ELR (cell line): ENCODE results near the gene FGF3.
"Not testable (repeated sequence)": the region's sequence is repeated elsewhere in the genome, so short reads cannot be mapped to it uniquely, and the experiment has no call there.

Experiments
- DNase-seq: peaks from one replicate; pipeline ENCODE4 v3.0.0-alpha.2; 2015; ENCODE audit warnings: low read depth

FGF3 gene

DNA sequence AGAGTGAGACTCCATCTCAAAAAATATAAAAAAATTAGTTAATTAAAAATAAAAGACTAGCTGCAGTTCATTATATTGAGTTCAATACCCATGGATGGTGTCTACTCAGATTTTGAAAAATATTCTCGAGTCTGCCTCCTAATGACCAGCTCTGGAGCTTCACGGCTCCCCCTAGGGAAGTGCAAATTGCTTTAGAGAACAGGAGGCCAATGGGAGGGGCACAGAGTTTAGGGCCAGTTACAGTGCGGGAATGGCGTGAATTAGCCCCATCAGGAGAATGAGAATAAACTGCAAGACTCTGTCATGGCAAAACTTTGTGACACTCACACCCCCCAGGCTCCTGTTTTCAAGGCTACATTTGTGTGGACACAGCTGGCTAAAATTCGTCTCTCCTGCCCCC is 48.7 kb downstream of the FGF3 start:
- no peak for DNase-seq

DNA sequence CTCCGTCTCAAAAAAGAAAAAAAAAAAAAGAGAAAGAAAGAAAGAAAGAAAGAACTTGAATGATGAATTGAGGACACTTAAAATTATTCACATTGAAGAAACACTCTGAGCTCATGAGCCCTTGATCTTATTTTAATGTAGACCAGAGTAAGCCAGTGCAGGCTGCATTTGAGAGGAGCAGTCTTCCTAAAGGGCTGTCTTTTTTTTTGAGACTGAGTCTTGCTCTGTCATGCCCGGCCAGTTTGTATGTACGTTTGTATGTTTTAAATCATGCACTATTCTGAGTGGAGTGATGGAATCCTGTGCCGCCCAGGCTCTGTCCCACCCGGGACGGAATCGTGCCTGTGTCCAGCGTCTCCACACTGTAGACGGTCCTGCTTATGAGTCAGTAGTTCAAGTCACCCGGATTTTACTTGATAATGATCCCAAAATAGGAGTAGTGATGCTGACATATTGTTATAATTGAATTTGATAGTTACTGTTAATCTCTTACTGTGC is 53.7 kb downstream of the FGF3 start:
- no peak for DNase-seq

DNA sequence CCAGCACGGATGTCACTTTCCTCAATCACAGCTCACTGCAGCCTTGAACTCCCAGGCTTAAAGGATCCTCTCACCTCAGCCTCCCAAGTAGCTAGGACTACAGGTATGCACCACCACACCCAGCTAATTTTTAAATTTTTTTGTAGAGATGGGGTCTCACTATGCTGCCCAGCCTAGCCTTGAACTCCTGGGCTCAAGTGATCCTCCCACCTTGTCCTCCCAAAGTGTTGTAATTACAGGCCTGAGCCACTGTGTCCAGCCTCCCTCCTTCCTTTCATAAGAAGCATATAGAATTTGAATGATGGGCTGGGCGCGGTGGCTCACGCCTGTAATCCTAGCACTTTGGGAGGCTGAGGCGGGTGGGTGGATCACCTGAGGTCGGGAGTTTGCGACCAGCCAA is 54.3 kb downstream of the FGF3 start:
- DNase-seq, result not testable (repeated sequence)

DNA sequence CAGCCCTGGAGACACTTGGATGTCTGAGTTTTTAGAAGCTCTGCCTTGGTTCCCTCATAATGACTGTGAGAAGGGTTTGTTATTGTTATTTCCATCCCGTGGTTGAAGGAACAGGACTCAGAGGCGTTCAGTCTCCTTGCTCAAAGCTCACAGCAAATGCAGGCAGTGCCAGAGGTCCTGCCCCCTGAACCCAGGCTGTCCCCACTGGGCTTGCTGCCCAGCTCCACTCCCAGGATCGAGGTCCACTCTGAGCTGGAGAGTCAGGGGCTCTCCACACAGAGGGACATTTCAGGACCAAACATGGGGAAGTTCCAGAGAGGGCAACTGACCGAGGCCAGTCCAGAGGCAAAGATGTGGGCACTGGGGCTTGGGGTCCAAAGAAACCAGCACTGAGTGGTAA is 58.9 kb downstream of the FGF3 start:
- DNase-seq, result no peak
